BE2C (cell line): ENCODE measurements around the gene LARP1B.

Experiments used
- DNase-seq: peaks from one replicate; pipeline ENCODE4 v3.0.0-alpha.2; 2020
- H3K27me3 ChIP-seq: fragments of 250-450 bp; sonication (Bioruptor Pico); 2 replicates; pipeline ENCODE4 v1.5.1; 2020; ENCODE audit warnings: mild to moderate bottlenecking
- H3K36me3 ChIP-seq: fragments of 250-450 bp; sonication (Bioruptor Pico); 2 replicates; pipeline ENCODE4 v1.5.1; 2020; ENCODE audit warnings: mild to moderate bottlenecking
- H3K4me1 ChIP-seq: fragments of 250-450 bp; sonication (Bioruptor Pico); 2 replicates; pipeline ENCODE4 v1.5.1; 2020
- H3K4me3 ChIP-seq: 2 replicates; pipeline ENCODE4 v1.5.1; 2011; ENCODE audit warnings: low read depth, low read length
- H3K9me3 ChIP-seq: fragments of 250-450 bp; sonication (Bioruptor Pico); 2 replicates; pipeline ENCODE4 v1.5.1; 2020
- TF ChIP-seq, protein P1 (sequence below): IDR thresholded peaks from 2 replicates; pipeline ENCODE4 v1.5.1; 2012; ENCODE audit warnings: mild to moderate bottlenecking, low read depth, low read length

The LARP1B gene

DNA sequence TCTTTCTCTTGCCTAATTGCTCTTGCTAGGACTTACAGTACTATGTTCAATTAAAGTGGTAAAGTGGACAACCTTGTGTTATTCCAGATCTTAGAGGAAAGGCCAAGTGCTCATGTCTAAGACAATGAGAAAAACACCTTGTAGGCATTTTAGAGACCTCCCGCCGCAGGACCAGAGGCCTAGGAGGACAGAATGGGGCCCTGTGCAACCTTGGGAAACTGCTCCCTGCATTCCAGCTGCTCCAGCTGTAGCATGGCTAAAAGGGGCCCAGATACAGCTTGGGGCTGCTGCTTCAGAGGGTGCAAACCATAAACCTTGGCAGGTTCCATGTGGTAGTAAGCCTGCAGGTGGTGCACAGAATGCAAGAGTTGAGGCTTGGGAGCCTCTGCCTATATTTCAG, 125.5 kb downstream of the LARP1B start:
- TF ChIP-seq, protein P1, sequence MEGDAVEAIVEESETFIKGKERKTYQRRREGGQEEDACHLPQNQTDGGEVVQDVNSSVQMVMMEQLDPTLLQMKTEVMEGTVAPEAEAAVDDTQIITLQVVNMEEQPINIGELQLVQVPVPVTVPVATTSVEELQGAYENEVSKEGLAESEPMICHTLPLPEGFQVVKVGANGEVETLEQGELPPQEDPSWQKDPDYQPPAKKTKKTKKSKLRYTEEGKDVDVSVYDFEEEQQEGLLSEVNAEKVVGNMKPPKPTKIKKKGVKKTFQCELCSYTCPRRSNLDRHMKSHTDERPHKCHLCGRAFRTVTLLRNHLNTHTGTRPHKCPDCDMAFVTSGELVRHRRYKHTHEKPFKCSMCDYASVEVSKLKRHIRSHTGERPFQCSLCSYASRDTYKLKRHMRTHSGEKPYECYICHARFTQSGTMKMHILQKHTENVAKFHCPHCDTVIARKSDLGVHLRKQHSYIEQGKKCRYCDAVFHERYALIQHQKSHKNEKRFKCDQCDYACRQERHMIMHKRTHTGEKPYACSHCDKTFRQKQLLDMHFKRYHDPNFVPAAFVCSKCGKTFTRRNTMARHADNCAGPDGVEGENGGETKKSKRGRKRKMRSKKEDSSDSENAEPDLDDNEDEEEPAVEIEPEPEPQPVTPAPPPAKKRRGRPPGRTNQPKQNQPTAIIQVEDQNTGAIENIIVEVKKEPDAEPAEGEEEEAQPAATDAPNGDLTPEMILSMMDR: no peak
- Histone ChIP-seq H3K4me1 (no peaks in the 10 kb centered on the region), H3K4me3 (no peak overlapping the region), H3K27me3 (no peaks in the 10 kb centered on the region), H3K36me3 (0 out of 2 replicates have a peak, but pooled peaks cover 5% of the 10 kb centered on the region), H3K9me3 (no peaks in the 10 kb centered on the region)
- DNase-seq: no peak

DNA sequence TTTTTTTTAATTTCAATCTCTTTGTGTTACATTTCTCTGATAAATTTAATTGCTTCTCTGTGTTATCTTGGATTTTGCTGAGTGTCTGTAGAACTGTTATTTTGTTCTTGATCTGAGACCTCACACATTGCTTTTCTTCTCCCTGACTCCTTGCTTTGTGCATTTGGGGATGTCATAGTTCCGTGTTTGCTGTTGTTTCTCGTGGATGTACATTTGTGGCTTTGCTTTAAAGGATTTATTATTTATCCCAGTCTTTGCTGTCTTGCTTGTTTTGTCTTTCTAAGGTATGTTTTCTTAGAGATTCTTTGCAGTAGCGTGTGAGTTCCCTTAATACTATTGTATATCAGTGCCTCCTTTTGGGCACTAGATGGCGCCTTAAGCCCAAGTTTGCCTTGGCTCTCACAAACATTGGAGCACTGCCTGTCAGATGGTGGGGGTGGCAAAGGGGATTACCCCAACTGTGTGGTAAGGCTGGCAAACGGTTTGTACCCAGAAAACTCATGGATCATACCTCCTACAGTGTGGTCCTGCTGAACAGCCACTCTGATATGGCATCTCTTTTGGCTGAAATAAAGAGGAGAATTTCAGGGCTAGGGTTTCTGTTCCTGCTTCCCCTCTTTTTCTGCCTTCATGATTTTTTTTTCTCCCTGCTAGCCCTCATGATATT, 130.1 kb downstream of the LARP1B start:
- H3K36me3 ChIP-seq: no peaks in the 10 kb centered on the region
- no peak overlapping the region for H3K4me3 ChIP-seq
- H3K4me1 ChIP-seq: no peaks in the 10 kb centered on the region
- TF ChIP-seq, protein P1: peak; percentile 88
- H3K9me3 ChIP-seq: no peaks in the 10 kb centered on the region
- peak; percentile 74 for DNase-seq
- no peaks in the 10 kb centered on the region for H3K27me3 ChIP-seq

DNA sequence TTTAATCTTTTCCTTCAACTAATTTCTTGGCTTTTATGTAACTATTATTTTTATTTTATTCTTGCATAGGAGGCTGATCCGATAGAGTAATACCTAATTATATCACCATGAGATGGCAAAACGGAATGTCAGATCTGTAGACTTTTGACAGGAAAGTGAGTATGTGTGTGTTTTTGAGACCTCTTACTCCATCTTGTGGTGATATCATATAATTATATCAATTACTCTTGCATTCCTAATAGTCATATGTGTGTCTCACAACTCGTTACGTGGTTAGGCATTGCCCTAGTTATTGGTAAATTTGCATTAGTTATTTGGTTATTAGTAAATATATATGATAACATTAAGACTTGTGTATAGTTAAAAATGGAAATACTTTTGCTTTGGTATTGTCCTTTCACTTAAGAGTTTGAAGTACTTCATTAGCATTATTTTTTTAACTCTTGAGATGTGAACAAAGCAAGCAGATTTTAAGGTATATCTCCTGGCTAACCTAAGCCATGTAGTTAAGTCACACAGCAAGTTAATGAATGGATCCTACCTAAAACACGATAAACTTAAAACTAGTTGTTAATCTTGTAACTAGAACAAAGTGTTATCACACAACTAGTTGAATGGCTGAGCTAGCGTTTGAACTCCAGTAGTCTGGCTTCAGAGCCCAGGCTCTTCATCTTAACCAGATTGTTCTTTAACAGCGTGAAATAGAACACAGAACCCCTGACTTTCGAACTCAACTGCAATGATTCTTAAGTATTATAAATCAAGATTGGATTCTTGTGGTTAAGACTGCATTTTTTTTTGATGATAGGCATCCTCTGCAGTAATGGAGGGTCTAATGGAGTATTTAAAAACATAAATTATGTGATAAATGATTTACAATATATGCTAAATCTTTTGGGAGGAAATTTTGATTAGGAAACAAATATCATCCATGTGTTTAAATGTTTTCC, 159.4 kb downstream of the LARP1B start:
- Histone ChIP-seq H3K4me1 (no peaks in the 10 kb centered on the region), H3K9me3 (no peaks in the 10 kb centered on the region), H3K27me3 (no peaks in the 10 kb centered on the region), H3K36me3 (no peaks in the 10 kb centered on the region), H3K4me3 (no peak overlapping the region)
- TF ChIP-seq, protein P1: peak; percentile 41; the same call in 1 of the 2 replicates
- DNase-seq: no peak

DNA sequence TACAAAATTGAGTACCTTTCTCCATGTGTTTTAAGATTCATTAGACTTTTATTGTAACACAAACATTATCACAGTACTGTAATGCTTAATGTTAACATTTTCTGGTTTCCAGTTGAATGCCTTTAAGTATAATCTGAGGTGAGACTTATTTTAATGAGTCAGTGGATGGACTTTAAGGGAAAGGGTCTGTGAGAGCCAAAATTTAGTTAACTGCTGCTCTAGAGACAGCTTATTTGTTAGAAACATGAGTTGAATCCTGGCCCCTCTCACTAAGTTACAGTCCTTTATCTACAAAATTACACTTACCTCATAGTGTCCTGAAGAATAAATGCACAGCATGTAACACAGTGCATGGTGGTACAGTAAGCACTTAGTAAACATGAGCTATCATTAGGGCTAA, 160.5 kb downstream of the LARP1B start:
- Histone ChIP-seq H3K4me1 (no peaks in the 10 kb centered on the region), H3K4me3 (no peak overlapping the region), H3K9me3 (no peaks in the 10 kb centered on the region), H3K36me3 (no peaks in the 10 kb centered on the region), H3K27me3 (no peaks in the 10 kb centered on the region)
- TF ChIP-seq, protein P1: no peak
- no peak for DNase-seq

DNA sequence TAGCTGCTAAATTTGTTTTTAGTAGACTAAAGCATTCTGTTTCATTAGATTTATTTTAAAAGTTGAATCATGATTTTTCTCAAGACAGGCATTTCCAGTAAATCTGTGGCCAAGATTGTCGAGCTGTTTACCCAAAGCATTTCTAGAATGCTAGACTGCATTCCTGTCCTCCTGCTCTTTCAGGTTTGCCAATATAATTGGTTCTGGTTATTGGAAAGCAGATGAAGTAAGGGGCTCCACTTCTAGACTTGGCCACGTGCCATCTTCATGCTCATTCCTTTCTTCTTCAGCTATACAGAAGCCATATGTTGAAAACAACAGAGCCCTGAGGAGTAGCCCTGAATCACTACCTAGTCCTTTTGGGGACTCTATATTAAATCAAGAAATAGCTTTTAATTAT, 164.0 kb downstream of the LARP1B start:
- 0 out of 2 replicates have a peak, but pooled peaks cover 4% of the 10 kb centered on the region for H3K4me1 ChIP-seq
- TF ChIP-seq, protein P1: no peak
- no peak overlapping the region for H3K4me3 ChIP-seq
- peak; percentile 38 for DNase-seq
- H3K36me3 ChIP-seq: no peaks in the 10 kb centered on the region
- no peaks in the 10 kb centered on the region for H3K9me3 ChIP-seq
- no peaks in the 10 kb centered on the region for H3K27me3 ChIP-seq
